Mesenchymal stem cell (in vitro differentiated cells and primary cell): ENCODE results near the gene CFAP410.

Experiments used
- DNase-seq: peaks from one replicate; pipeline ENCODE4 v3.0.0-alpha.2; 2013
- H2AFZ ChIP-seq: one replicate; pipeline ENCODE4 v1.6.1; 2013; ENCODE audit warnings: low read depth, mild to moderate bottlenecking, control low read depth, inconsistent platforms, low read length, moderate library complexity
- H2AK5ac ChIP-seq: 2 replicates; pipeline ENCODE4 v1.6.1; 2013; ENCODE audit warnings: low read length, moderate library complexity, mild to moderate bottlenecking, inconsistent platforms; ENCODE audit not compliant: severe bottlenecking
- H2BK120ac ChIP-seq: one replicate; pipeline ENCODE4 v1.6.1; 2013; ENCODE audit warnings: low read depth, mild to moderate bottlenecking, inconsistent platforms, low read length, moderate library complexity
- H2BK12ac ChIP-seq, 2 experiments: one replicate each; pipeline ENCODE4 v1.6.1; 2013; ENCODE audit warnings: inconsistent platforms in 2 of 2, low read length in 2 of 2, mild to moderate bottlenecking in 2 of 2, moderate library complexity in 2 of 2, control low read depth in 1 of 2
- H2BK15ac ChIP-seq: one replicate; pipeline ENCODE4 v1.6.1; 2013; ENCODE audit warnings: mild to moderate bottlenecking, low read depth, inconsistent platforms; ENCODE audit not compliant: poor library complexity, severe bottlenecking
- H2BK5ac ChIP-seq: 2 replicates; pipeline ENCODE4 v1.6.1; 2013; ENCODE audit warnings: low read depth, mild to moderate bottlenecking, low read length, control low read depth, inconsistent platforms; ENCODE audit not compliant: poor library complexity, severe bottlenecking
- H3K14ac ChIP-seq, 2 experiments: one replicate each; pipeline ENCODE4 v1.6.1; 2013; ENCODE audit warnings: inconsistent platforms in 2 of 2, low read length in 2 of 2, control low read depth in 1 of 2, mild to moderate bottlenecking in 1 of 2, moderate library complexity in 1 of 2
- H3K18ac ChIP-seq, 2 experiments: one replicate each; pipeline ENCODE4 v1.6.1; 2013; ENCODE audit warnings: inconsistent platforms in 2 of 2, low read length in 2 of 2, control low read depth in 1 of 2, low read depth in 1 of 2, mild to moderate bottlenecking in 1 of 2
- H3K23ac ChIP-seq, 2 experiments: one replicate each; pipeline ENCODE4 v1.6.1; 2013; ENCODE audit warnings: inconsistent platforms in 2 of 2, low read length in 2 of 2, mild to moderate bottlenecking in 2 of 2, moderate library complexity in 2 of 2, control low read depth in 1 of 2
- H3K27ac ChIP-seq: 2 replicates; pipeline ENCODE4 v1.5.1; 2013; ENCODE audit warnings: mild to moderate bottlenecking, moderate library complexity, low read length, control low read depth, inconsistent platforms; ENCODE audit not compliant: poor library complexity, severe bottlenecking
- H3K27me3 ChIP-seq, 2 experiments: 2 replicates each; pipeline versions ENCODE4 v1.6.1 to v1.7.0; 2013; ENCODE audit warnings: low read length in 2 of 2, mild to moderate bottlenecking in 2 of 2, moderate library complexity in 2 of 2, control low read depth in 1 of 2, inconsistent platforms in 1 of 2; ENCODE audit not compliant: control insufficient read depth in 1 of 2, insufficient read depth in 1 of 2
- H3K36me3 ChIP-seq, 2 experiments: 2 replicates each; pipeline versions ENCODE4 v1.6.1 to v1.7.0; 2013; ENCODE audit warnings: low read length in 2 of 2, control low read depth in 1 of 2, inconsistent platforms in 1 of 2, low read depth in 1 of 2, mild to moderate bottlenecking in 1 of 2; ENCODE audit not compliant: insufficient read depth in 2 of 2, control insufficient read depth in 1 of 2
- H3K4ac ChIP-seq, 2 experiments: one replicate each; pipeline ENCODE4 v1.6.1; 2013; ENCODE audit warnings: inconsistent platforms in 2 of 2, low read length in 2 of 2, mild to moderate bottlenecking in 2 of 2, moderate library complexity in 2 of 2, control low read depth in 1 of 2, low read depth in 1 of 2
- H3K4me1 ChIP-seq: 2 replicates; pipeline ENCODE4 v1.6.1; 2013; ENCODE audit warnings: low read depth, low read length, control low read depth; ENCODE audit not compliant: control insufficient read depth, insufficient read depth
- H3K4me2 ChIP-seq: 2 replicates; pipeline ENCODE4 v1.6.1; 2013; ENCODE audit warnings: low read length, mild to moderate bottlenecking, inconsistent platforms; ENCODE audit not compliant: poor library complexity, severe bottlenecking
- H3K4me3 ChIP-seq, 2 experiments: 2 replicates each; pipeline versions ENCODE4 v1.5.1 to v1.7.0; 2013; ENCODE audit warnings: low read length in 2 of 2, mild to moderate bottlenecking in 2 of 2, control low read depth in 1 of 2, low read depth in 1 of 2; ENCODE audit not compliant: insufficient read depth in 1 of 2
- H3K79me1 ChIP-seq: replicated peaks from 2 replicates; pipeline ENCODE4 v1.6.1; 2013; ENCODE audit warnings: mild to moderate bottlenecking, control low read depth, low read length, inconsistent platforms; ENCODE audit not compliant: poor library complexity, severe bottlenecking
- H3K9ac ChIP-seq: 2 replicates; pipeline ENCODE4 v1.7.0; 2013; ENCODE audit warnings: mild to moderate bottlenecking, low read length, moderate library complexity
- H3K9me3 ChIP-seq: 2 replicates; pipeline ENCODE4 v1.7.0; 2013; ENCODE audit warnings: mild to moderate bottlenecking, low read length; ENCODE audit not compliant: control insufficient read depth
- H4K8ac ChIP-seq: one replicate; pipeline ENCODE4 v1.6.1; 2013; ENCODE audit warnings: inconsistent platforms, mild to moderate bottlenecking, low read length, moderate library complexity
- H4K91ac ChIP-seq: one replicate; pipeline ENCODE4 v1.6.1; 2013; ENCODE audit warnings: mild to moderate bottlenecking, low read length, inconsistent platforms
- WGBS: methylation state at CpG from one replicate; pipeline ENCODE4 v1.1.7; 2013; ENCODE audit warnings: mixed read lengths; 5-methylcytosine and 5-hydroxymethylcytosine counted together

CFAP410 gene

GRCh38 chr21:44300262-44300959, 38.8 kb downstream of the CFAP410 start:
- no peaks in the 10 kb centered on the region for H3K9me3 ChIP-seq
- no peak overlapping the region for H2AK5ac ChIP-seq
- peak overlapping the region in 1 of 2 experiments; percentile 92 for H3K14ac ChIP-seq
- H4K8ac ChIP-seq: peak overlapping the region; percentile 79
- H3K36me3 ChIP-seq: peaks cover 0 to 8% of the 10 kb centered on the region in 2 experiments
- DNase-seq: peak; percentile 63
- no peak overlapping the region for H2BK15ac ChIP-seq
- peak overlapping the region; percentile 92 for H3K4me2 ChIP-seq
- H3K23ac ChIP-seq: no peak overlapping the region
- H3K9ac ChIP-seq: peak overlapping the region; percentile 85
- WGBS: 4% methylated on average over 46 of the region's 67 CpGs
- H3K79me1 ChIP-seq: peaks cover 26% of the 10 kb centered on the region
- H2BK12ac ChIP-seq: no peak overlapping the region
- peak overlapping the region; percentile 42 to 64 for H3K4ac ChIP-seq
- peak overlapping the region; percentile 32 for H2AFZ ChIP-seq
- H3K27me3 ChIP-seq: peaks cover 4 to 9% of the 10 kb centered on the region in 2 experiments
- no peak overlapping the region for H3K27ac ChIP-seq
- peak overlapping the region; percentile 26 for H2BK5ac ChIP-seq
- peak overlapping the region; percentile 85 to 87 for H3K4me3 ChIP-seq
- H4K91ac ChIP-seq: peak overlapping the region; percentile 56
- peak overlapping the region; percentile 91 for H2BK120ac ChIP-seq
- peaks cover 60% of the 10 kb centered on the region for H3K4me1 ChIP-seq
- peak overlapping the region; percentile 75 to 87 for H3K18ac ChIP-seq

DNA sequence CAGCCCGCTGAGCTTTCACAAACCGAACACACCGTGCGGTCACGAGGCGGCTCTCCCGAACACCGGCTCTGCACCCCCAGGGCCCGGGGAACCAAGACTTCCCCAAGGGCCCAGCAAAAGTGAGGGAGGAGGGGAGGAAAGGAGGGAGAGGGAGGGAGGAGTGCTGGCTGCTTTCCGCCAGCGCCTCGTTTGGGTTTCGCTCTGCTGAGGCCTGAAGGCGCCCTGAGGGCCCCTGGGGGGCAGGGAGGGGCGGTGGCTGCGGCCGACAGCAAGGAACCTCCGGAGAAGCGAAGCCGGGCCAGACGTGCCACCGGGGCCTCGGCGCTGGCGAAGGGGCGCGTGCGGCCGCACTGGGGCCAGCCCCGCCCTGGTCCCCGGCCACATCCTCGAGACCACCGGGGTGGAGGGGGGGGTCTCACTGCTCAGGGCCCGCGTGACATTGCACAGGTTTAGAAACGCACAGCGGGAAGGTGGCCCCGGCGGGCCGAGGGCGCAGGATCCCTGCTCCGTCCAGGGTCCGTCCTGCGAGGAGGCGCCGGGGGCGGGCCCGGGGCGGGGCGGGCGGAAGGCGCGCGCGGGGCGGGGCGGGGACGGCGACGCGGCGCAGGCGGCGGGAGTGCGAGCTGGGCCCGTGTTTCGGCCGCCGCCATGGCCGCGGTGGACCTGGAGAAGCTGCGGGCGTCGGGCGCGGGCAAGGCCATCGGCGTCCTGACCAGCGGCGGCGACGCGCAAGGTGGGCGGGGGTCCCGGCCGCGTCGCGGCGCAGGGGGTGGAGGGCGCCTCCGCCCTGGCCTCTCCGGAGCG, 39.5 kb downstream of the CFAP410 start, which contains the start of gene PFKL:
TSS of gene PFKL (plus strand) at position 596 of the 804 bp plus-strand sequence. CDS start at position 649, 53 bp downstream.
- Histone ChIP-seq H3K4me3 (peak within 1 kb of the TSS; percentile 85 to 87), H3K79me1 (peaks cover 22% of the 10 kb centered on the region), H4K8ac (peak within 1 kb of the TSS; percentile 97), H3K9ac (peak within 1 kb of the TSS; percentile 89), H3K23ac (no peak within 1 kb of the TSS), H2BK5ac (peak within 1 kb of the TSS; percentile 51), H2AK5ac (no peak within 1 kb of the TSS), H2BK15ac (peak within 1 kb of the TSS; percentile 83), H3K18ac (peak within 1 kb of the TSS; percentile 91 to 96), H3K4me2 (peak within 1 kb of the TSS; percentile 93), H2AFZ (peak within 1 kb of the TSS; percentile 34), H3K27me3 (peaks cover 10 to 15% of the 10 kb centered on the region in 2 experiments), H3K4ac (peak within 1 kb of the TSS; percentile 69 to 95), H2BK12ac (peak within 1 kb of the TSS; percentile 73 to 78), H2BK120ac (peak within 1 kb of the TSS; percentile 93), H4K91ac (peak within 1 kb of the TSS; percentile 90), H3K4me1 (peaks cover 61% of the 10 kb centered on the region), H3K36me3 (peaks cover 0 to 8% of the 10 kb centered on the region in 2 experiments), H3K27ac (no peak within 1 kb of the TSS), H3K14ac (peak within 1 kb of the TSS in 1 of 2 experiments; percentile 94), H3K9me3 (no peaks in the 10 kb centered on the region)
- WGBS: 1% methylated on average over 49 of the region's 94 CpGs
- peak; percentile 71 for DNase-seq

DNA sequence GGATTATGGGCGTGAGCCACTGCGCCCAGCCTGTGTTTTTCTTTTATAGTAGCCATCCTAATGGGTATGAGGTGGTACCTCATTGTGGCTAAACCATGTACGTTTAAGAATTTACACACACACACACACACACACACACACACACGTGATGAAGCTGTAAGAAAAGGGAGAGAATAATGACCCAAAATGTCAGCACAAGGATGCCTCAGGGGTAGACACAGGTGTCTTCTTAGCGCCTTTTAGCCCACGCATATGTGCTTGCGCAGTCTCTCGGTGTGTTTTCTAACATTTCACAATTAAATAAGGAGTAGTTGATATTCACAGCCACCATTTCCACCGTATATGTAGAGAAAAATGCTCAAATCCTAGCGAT, 40.1 kb downstream of the CFAP410 start:
- Histone ChIP-seq H3K36me3 (peaks cover 0 to 8% of the 10 kb centered on the region in 2 experiments), H3K4ac (peak overlapping the region; percentile 69 to 95), H3K9ac (peak overlapping the region; percentile 89), H2AFZ (no peak overlapping the region), H3K4me2 (peak overlapping the region; percentile 93), H3K27me3 (peaks cover 11 to 18% of the 10 kb centered on the region in 2 experiments), H3K18ac (peak overlapping the region; percentile 91 to 93), H4K8ac (peak overlapping the region; percentile 97), H3K79me1 (peaks cover 18% of the 10 kb centered on the region), H2BK5ac (no peak overlapping the region), H3K27ac (no peak overlapping the region), H2BK12ac (peak overlapping the region; percentile 19 to 73), H3K14ac (peak overlapping the region in 1 of 2 experiments; percentile 4), H3K4me1 (peaks cover 61% of the 10 kb centered on the region), H2BK120ac (peak overlapping the region; percentile 93), H3K4me3 (peak overlapping the region; percentile 84 to 85), H4K91ac (peak overlapping the region; percentile 90), H3K9me3 (no peaks in the 10 kb centered on the region), H3K23ac (no peak overlapping the region), H2BK15ac (no peak overlapping the region), H2AK5ac (no peak overlapping the region)
- 32% methylated on average over 3 of the region's 10 CpGs for WGBS
- peak; percentile 54 for DNase-seq

GRCh38 chr21:44298301-44298700, 40.9 kb downstream of the CFAP410 start:
- peaks cover 17% of the 10 kb centered on the region for H3K79me1 ChIP-seq
- H4K91ac ChIP-seq: no peak overlapping the region
- no peak overlapping the region for H2BK120ac ChIP-seq
- H2AFZ ChIP-seq: no peak overlapping the region
- 100% methylated on average over 2 of the region's 2 CpGs for WGBS
- H3K27me3 ChIP-seq: peaks cover 11 to 18% of the 10 kb centered on the region in 2 experiments
- no peak overlapping the region for H2BK5ac ChIP-seq
- DNase-seq: no peak
- no peak overlapping the region for H3K27ac ChIP-seq
- H3K14ac ChIP-seq: no peak overlapping the region
- H2BK15ac ChIP-seq: no peak overlapping the region
- H2AK5ac ChIP-seq: no peak overlapping the region
- H3K4me3 ChIP-seq: no peak overlapping the region
- no peak overlapping the region for H3K18ac ChIP-seq
- peaks cover 57% of the 10 kb centered on the region for H3K4me1 ChIP-seq
- peak overlapping the region in 1 of 2 experiments; percentile 16 for H2BK12ac ChIP-seq
- H4K8ac ChIP-seq: no peak overlapping the region
- peak overlapping the region; percentile 6 for H3K9ac ChIP-seq
- peak overlapping the region in 1 of 2 experiments; percentile 15 for H3K4ac ChIP-seq
- no peaks in the 10 kb centered on the region for H3K9me3 ChIP-seq
- peaks cover 0 to 8% of the 10 kb centered on the region in 2 experiments for H3K36me3 ChIP-seq
- H3K4me2 ChIP-seq: no peak overlapping the region
- no peak overlapping the region for H3K23ac ChIP-seq
